H7 (cell line): ENCODE results near the gene MAJIN. TPM values are rescaled to one million over a fixed set of nuclear protein-coding genes. Genes with fewer than 3 reads are reported as not detected.

Source experiments
- DNase-seq: peaks from one replicate; pipeline ENCODE4 v3.0.0; 2012
- H3K27me3 ChIP-seq: 2 replicates; pipeline ENCODE4 v1.6.0; 2011; ENCODE audit warnings: mild to moderate bottlenecking, low read length; ENCODE audit not compliant: control insufficient read depth, insufficient read depth
- H3K36me3 ChIP-seq: replicated peaks from 2 replicates; pipeline ENCODE4 v1.5.1; 2011; ENCODE audit warnings: low read length; ENCODE audit not compliant: control insufficient read depth, insufficient read depth
- H3K4me3 ChIP-seq: 2 replicates; pipeline ENCODE4 v1.5.1; 2011; ENCODE audit warnings: low read depth, mild to moderate bottlenecking, control low read depth, low read length, moderate library complexity; ENCODE audit not compliant: insufficient read depth
- total RNA-seq: library from RNA; depleted of rRNA; stranded (reverse); fragments of >200 nt; shearing (Covaris generic); gene quantifications from 2 replicates; pipeline ENCODE4 v1.2.3, GENCODE V29; 2014

The MAJIN gene
- total RNA-seq, 1 experiment from 2014 or later = 0.97 TPM

GRCh38 chr11:64902102-64902900, 69.6 kb downstream of the MAJIN start:
- DNase-seq = peak; percentile 62
- H3K36me3 ChIP-seq = peaks cover 9% of the 10 kb centered on the region
- no peaks in the 10 kb centered on the region for H3K27me3 ChIP-seq
- no peak overlapping the region for H3K4me3 ChIP-seq

GRCh38 chr11:64900774-64901173, 71.1 kb downstream of the MAJIN start:
- H3K4me3 ChIP-seq = no peak overlapping the region

GRCh38 chr11:64900263-64900678, 71.6 kb downstream of the MAJIN start:
- peak; percentile 51 for DNase-seq
- no peak overlapping the region for H3K4me3 ChIP-seq
- no peaks in the 10 kb centered on the region for H3K27me3 ChIP-seq
- H3K36me3 ChIP-seq = peaks cover 7% of the 10 kb centered on the region

More at GRCh38 chr11:64900774-64901173, 71.1 kb downstream of the MAJIN start:
- Histone ChIP-seq H3K27me3 (no peaks in the 10 kb centered on the region), H3K36me3 (peaks cover 7% of the 10 kb centered on the region)
- peak; percentile 33 for DNase-seq

- Histone ChIP-seq H3K27me3 (no peaks in the 10 kb centered on the region), H3K4me3 (no peak overlapping the region), H3K36me3 (peaks cover 7% of the 10 kb centered on the region)
- DNase-seq = peak; percentile 34
Measured at GRCh38 chr11:64898541-64898940, 73.4 kb downstream of the MAJIN start.

- peak; percentile 39 for DNase-seq
- no peak overlapping the region for H3K4me3 ChIP-seq
- H3K27me3 ChIP-seq = no peaks in the 10 kb centered on the region
- H3K36me3 ChIP-seq = peaks cover 7% of the 10 kb centered on the region
Measured at GRCh38 chr11:64898076-64898445, 73.8 kb downstream of the MAJIN start.

GRCh38 chr11:64897381-64898075, 74.4 kb downstream of the MAJIN start:
- Histone ChIP-seq H3K36me3 (peaks cover 7% of the 10 kb centered on the region), H3K27me3 (no peaks in the 10 kb centered on the region), H3K4me3 (no peak overlapping the region)
- peak; percentile 36 for DNase-seq

GRCh38 chr11:64896448-64897022, 75.4 kb downstream of the MAJIN start:
- peaks cover 6% of the 10 kb centered on the region for H3K36me3 ChIP-seq
- no peaks in the 10 kb centered on the region for H3K27me3 ChIP-seq
- DNase-seq = peak; percentile 37
- no peak overlapping the region for H3K4me3 ChIP-seq

GRCh38 chr11:64894812-64895452, 77.0 kb downstream of the MAJIN start:
- Histone ChIP-seq H3K27me3 (no peaks in the 10 kb centered on the region), H3K4me3 (no peak overlapping the region), H3K36me3 (peaks cover 3% of the 10 kb centered on the region)
- DNase-seq = peak; percentile 65

- no peak overlapping the region for H3K4me3 ChIP-seq
- H3K36me3 ChIP-seq = peaks cover 3% of the 10 kb centered on the region; the same call in 1 of the 2 replicates
- H3K27me3 ChIP-seq = no peaks in the 10 kb centered on the region
- peak; percentile 97 for DNase-seq
Measured at GRCh38 chr11:64894070-64894811, 77.7 kb downstream of the MAJIN start.

GRCh38 chr11:64893194-64894069, 78.5 kb downstream of the MAJIN start:
- no peaks in the 10 kb centered on the region for H3K27me3 ChIP-seq
- no peak for DNase-seq
- H3K4me3 ChIP-seq = no peak overlapping the region
- peaks cover 3% of the 10 kb centered on the region; the same call in 1 of the 2 replicates for H3K36me3 ChIP-seq

- Histone ChIP-seq H3K27me3 (no peaks in the 10 kb centered on the region), H3K4me3 (no peak overlapping the region), H3K36me3 (no peaks in the 10 kb centered on the region)
- no peak for DNase-seq
Measured at GRCh38 chr11:64892838-64893193, 79.1 kb downstream of the MAJIN start.

GRCh38 chr11:64892411-64892831, 79.5 kb downstream of the MAJIN start:
- Histone ChIP-seq H3K36me3 (no peaks in the 10 kb centered on the region), H3K27me3 (no peaks in the 10 kb centered on the region), H3K4me3 (no peak overlapping the region)
- DNase-seq = no peak

GRCh38 chr11:64891880-64892279, 80.0 kb downstream of the MAJIN start:
- Histone ChIP-seq H3K4me3 (no peak overlapping the region), H3K36me3 (no peaks in the 10 kb centered on the region), H3K27me3 (no peaks in the 10 kb centered on the region)
- no peak for DNase-seq
